ENCODE measurements around the gene CKLF. TPM values are rescaled to one million over a fixed set of nuclear protein-coding genes. Genes with fewer than 3 reads are reported as not detected.

Gene CKLF
- total RNA-seq, 8 experiments from 2014 or later = 33.8 to 69.7 (median 54.0) TPM

DNA sequence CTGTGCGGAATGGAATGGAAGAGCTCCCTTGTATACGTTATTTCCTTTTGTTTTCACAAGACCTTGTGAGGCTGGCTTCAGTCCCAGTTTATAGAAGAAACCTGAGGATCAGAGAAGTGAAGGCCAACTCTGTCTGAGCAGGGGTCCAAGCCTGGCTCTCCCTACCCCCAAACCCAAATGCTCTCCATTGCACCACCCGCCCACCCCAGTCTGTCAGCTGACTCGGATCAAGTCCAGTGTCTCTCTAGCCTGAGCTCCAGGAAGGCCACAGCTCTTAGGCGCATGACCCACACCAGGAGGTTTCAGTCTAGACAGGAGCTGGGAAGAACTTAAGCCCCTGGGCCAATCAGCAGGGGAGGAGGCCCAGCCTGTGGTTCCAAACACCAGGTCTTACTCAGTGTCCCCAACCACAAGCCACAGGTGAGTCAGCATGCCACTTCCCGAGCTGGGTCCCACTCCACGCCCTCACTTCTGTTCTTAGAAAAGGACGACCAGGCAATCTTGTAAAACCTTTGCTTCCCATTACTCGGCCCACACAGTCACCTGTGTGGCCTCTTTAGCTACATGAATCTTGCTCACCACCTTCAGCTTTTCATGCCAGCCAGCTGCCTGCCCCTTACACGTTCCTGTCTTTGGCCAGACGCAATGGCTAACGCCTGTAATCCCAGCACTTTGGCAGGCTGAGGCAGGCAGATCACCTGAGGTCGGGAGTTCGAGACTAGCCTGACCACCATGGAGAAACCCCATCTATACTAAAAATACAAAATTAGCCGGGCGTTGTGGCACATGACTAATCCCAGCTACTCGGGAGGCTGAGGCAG is 30.2 kb upstream of the CKLF start:
- in situ Hi-C loops (cut with MboI; ENCODE audit: low pct_unique_long_range_greater_than_20kb in 2 of 9, low sequenced_read_pairs in 9 of 9, unreplicated experiment in 9 of 9) = no loop called here

DNA sequence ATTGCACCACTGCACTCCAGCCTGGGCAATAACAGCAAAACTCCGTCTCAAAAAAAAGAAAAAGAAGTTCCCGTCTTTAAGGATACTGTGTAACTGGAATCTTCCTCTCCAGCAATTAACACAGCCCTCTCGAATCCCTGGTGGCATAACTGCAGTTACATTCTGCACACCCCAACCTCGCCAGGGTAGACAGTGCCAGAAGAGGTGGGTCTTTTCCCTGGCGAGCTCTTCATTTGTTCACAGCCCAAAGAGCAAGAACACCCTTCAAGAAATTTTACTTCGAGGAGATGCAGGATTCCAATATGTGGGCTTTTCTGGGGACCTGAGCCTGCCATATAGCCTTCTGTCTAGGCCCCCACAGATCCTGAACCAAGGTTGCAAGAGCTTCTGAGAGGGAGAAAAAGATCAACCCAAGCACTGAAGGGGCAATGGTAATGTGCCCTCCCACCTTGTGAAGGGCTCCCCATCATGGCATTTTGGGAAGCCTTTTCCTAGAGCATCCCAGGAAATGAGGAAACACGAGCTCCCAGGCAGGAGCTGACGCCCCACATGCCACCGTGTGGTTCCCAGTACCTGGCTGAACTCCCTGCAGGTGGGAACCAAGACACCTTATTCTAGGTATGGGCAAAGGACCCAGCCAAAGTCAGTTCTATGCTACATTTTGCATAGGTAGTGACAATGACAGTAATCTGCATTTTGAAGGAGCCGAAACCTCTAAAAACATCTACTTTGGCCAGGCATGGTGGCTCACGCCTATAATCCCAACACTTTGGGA is 29.4 kb upstream of the CKLF start:
- Histone ChIP-seq H3K27ac (no peak overlapping the region), H3K4me3 (no peak overlapping the region), H3K4me1 (replicated peaks in 1 of 2) (no peaks in the 10 kb centered on the region)
- in situ Hi-C loops (cut with MboI; ENCODE audit: low pct_unique_long_range_greater_than_20kb in 2 of 9, low sequenced_read_pairs in 9 of 9, unreplicated experiment in 9 of 9) = no loop called here
- ATAC-seq (replicated peaks in 6 of 8) = no peak
- 67 to 100% (median 95%) methylated on average over 1 to 8 of the region's 11 CpGs; no CpG with 5 or more reads in 2 of the 10 experiments for WGBS, 10 experiments

More for the DNA sequence above, 30.2 kb upstream of the CKLF start:
- whole genome bisulfite sequencing, 10 experiments = 60 to 100% (median 95%) methylated on average over 1 to 8 of the region's 17 CpGs; no CpG with 5 or more reads in 4 of the 10 experiments
- no peak overlapping the region for H3K27ac ChIP-seq
- H3K4me1 ChIP-seq (replicated peaks in 1 of 2) = peaks cover 0 to 2% of the 10 kb centered on the region in 2 donors
- H3K4me3 ChIP-seq = no peak overlapping the region
- ATAC-seq (replicated peaks in 6 of 8) = peak in 1 of 8 experiments; percentile 24

DNA sequence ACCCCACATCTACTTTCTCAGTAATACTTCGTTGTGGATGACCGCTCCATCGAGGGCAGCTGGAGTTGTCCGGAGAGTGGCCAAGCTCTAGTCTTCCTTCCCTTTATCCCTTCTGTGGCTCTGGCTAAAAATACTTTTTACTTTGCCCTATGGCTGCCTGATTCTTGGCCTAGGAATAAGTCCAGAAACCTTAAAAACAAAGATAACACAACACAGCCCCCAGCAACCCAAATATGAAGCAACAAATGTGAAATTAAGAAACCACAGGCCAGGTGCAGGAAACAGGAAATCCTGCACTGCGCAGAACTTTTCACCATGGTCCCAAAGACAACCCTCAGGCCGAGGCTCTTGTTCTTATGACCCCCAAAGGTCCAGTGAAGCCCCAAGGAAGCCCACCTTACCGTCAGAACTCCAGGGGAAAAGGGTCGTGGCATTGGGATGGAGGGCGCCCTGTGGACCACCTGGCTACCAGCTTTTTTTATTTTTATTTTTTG is 28.5 kb upstream of the CKLF start:
- WGBS, 10 experiments = 80 to 100% (median 93%) methylated on average over 1 to 9 of the region's 9 CpGs; no CpG with 5 or more reads in 1 of the 10 experiments
- ATAC-seq (replicated peaks in 6 of 8) = no peak
- H3K27ac ChIP-seq = no peak overlapping the region
- H3K4me3 ChIP-seq = no peak overlapping the region
- in situ Hi-C loops (cut with MboI; ENCODE audit: low pct_unique_long_range_greater_than_20kb in 2 of 9, low sequenced_read_pairs in 9 of 9, unreplicated experiment in 9 of 9) = no loop called here
- H3K4me1 ChIP-seq (replicated peaks in 1 of 2) = no peaks in the 10 kb centered on the region

DNA sequence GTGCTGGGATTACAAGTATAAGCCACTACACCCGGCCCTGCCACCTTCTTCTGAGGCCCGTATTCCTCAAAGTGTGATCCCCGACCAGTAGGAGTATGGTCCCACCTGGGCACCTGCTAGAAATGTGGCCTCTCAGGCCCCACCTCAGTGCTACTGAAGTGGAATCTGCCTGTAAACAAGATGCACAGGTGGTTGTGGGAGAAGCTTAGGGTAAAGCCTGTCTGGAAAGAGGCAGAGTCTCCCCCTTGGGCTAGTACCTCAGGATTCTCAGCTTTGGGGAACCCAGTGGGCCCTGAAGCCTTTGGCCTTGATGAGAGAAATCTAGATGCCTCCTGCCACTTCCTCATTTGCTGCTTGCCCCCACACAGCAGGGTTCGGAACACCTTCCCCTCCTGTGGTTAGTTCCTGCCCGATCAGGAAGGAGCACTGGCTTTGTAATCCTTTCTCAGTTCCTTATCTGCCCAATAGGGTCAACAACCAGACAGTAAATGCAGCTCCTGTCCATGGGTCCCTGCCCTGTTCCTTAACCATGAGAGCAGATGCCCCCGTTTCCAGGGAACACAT is 27.7 kb upstream of the CKLF start:
- Histone ChIP-seq H3K4me1 (replicated peaks in 1 of 2) (no peaks in the 10 kb centered on the region), H3K27ac (no peak overlapping the region), H3K4me3 (no peak overlapping the region)
- WGBS, 10 experiments = 57 to 84% (median 77%) methylated on average over 1 to 4 of the region's 6 CpGs; no CpG with 5 or more reads in 5 of the 10 experiments
- in situ Hi-C loops (cut with MboI; ENCODE audit: low pct_unique_long_range_greater_than_20kb in 2 of 9, low sequenced_read_pairs in 9 of 9, unreplicated experiment in 9 of 9) = no loop called here
- no peak for ATAC-seq (replicated peaks in 6 of 8)

DNA sequence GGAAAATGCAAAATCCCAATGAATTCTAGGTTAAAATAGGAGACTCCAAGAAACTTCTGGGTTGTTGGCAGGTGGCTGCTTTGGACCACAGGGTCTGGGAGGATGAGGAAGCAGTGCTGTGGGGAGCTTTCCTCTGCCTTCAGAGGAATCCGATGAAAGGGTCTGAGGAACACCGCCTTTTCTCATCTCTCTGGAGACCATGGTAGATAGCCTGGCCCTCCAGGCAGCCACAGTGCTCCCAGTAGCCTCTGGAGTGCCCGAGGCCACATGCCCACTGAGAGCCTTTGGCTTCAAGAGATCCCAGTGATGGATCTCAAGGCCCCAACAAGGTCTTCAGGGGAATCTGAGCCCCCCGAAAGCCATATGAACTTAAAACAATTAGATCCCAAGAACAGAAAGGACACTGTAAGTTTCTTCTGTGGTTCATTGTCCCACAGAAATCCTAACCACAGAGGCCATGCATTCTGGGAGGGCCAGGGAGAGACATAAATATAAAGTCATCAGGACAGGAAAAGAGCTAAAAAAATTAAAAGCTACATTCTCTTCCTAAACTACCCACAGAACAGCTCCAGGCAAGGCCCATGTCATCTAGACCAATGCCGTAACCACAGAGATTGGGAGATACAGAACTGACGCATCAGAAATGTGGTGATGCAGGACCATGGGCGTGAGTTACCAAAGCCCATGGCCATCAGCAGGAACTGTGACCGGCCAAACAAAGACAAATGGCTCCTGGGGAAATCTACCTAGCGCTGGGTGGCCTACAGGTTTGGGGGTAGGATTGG is 26.8 kb upstream of the CKLF start:
- WGBS, 10 experiments = 72 to 100% (median 94%) methylated on average over 1 to 9 of the region's 9 CpGs; no CpG with 5 or more reads in 1 of the 10 experiments
- in situ Hi-C loops (cut with MboI; ENCODE audit: low pct_unique_long_range_greater_than_20kb in 2 of 9, low sequenced_read_pairs in 9 of 9, unreplicated experiment in 9 of 9) = no loop called here
- Histone ChIP-seq H3K27ac (no peak overlapping the region), H3K4me1 (replicated peaks in 1 of 2) (no peaks in the 10 kb centered on the region), H3K4me3 (no peak overlapping the region)
- no peak for ATAC-seq (replicated peaks in 6 of 8)

DNA sequence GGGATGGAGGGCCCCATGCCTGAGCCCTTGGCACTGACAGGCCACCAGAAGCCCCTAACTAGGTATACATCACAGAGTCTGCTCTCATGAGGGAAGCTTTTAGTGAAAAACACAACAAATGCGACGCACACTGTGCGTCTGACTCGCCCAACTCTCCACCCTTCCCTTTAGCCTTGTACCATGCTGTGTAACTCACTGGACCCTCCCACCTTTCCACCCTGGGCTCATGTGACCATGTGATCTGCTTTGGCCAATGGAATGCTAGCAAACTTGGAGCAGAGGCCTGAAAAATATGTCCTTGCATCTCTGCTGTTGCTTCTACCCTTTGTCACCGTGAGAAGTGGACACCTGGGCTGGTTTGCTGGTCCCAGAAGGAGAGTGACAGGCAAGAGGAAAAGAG is 24.1 kb upstream of the CKLF start:
- no peak overlapping the region for H3K4me3 ChIP-seq
- WGBS, 10 experiments = 93 to 100% methylated on average over 3 to 5 of the region's 5 CpGs; no CpG with 5 or more reads in 8 of the 10 experiments
- in situ Hi-C loops (cut with MboI; ENCODE audit: low pct_unique_long_range_greater_than_20kb in 2 of 9, low sequenced_read_pairs in 9 of 9, unreplicated experiment in 9 of 9) = no loop called here
- H3K27ac ChIP-seq = no peak overlapping the region
- H3K4me1 ChIP-seq (replicated peaks in 1 of 2) = no peaks in the 10 kb centered on the region
- ATAC-seq (replicated peaks in 6 of 8) = peak in 1 of 8 experiments; percentile 54

DNA sequence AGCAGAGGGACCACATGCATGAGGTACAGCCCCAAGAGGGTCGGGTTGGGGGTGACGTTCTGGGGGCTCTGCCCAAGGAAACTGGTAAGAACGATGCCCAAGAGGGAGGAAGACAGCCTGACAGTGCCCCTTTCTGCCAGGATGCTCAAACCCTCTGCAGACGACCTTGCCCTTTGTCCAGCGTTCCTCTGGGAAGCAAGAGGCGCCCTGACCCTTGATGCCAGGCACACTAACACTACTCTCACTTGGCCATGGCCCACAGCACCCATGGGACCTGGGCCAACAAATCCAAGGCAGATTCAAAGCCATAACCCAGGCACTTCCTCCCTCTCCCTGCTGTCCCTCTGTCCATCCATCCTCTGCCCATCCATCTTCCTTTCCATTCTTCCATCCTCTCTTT is 22.9 kb upstream of the CKLF start:
- WGBS, 10 experiments = 40 to 72% methylated on average over 1 to 4 of the region's 6 CpGs; no CpG with 5 or more reads in 8 of the 10 experiments
- no peaks in the 10 kb centered on the region for H3K4me1 ChIP-seq (replicated peaks in 1 of 2)
- H3K4me3 ChIP-seq = no peak overlapping the region
- ATAC-seq (replicated peaks in 6 of 8) = no peak
- no peak overlapping the region for H3K27ac ChIP-seq
- in situ Hi-C loops (cut with MboI; ENCODE audit: low pct_unique_long_range_greater_than_20kb in 2 of 9, low sequenced_read_pairs in 9 of 9, unreplicated experiment in 9 of 9) = no loop called here

DNA sequence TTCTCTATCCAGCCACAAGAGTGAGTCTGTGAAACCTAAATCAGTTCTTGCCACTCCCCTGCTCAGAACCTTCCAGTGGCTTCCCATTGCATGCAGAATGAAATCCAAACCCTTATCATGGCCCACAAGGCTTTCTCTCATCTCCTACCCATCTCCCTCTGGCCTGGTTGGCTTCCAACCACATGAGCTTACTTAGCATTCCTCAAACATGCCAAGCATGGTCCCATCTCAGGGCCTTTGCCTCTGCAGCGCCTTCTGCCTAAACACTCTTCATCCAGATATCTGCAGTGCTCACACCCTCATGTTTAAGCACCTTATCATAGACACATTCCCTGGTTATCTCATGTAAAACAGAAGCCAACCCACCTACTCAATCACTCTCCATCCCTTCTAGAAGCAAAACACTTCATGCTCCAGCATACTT is 18.0 kb upstream of the CKLF start:
- WGBS, 10 experiments = 60 to 100% (median 100%) methylated on average over 1 of the region's 1 CpG; no CpG with 5 or more reads in 3 of the 10 experiments
- in situ Hi-C loops (cut with MboI; ENCODE audit: low pct_unique_long_range_greater_than_20kb in 2 of 9, low sequenced_read_pairs in 9 of 9, unreplicated experiment in 9 of 9) = no loop called here
- ATAC-seq (replicated peaks in 6 of 8) = no peak
- Histone ChIP-seq H3K4me1 (replicated peaks in 1 of 2) (no peaks in the 10 kb centered on the region), H3K4me3 (no peak overlapping the region), H3K27ac (no peak overlapping the region)

DNA sequence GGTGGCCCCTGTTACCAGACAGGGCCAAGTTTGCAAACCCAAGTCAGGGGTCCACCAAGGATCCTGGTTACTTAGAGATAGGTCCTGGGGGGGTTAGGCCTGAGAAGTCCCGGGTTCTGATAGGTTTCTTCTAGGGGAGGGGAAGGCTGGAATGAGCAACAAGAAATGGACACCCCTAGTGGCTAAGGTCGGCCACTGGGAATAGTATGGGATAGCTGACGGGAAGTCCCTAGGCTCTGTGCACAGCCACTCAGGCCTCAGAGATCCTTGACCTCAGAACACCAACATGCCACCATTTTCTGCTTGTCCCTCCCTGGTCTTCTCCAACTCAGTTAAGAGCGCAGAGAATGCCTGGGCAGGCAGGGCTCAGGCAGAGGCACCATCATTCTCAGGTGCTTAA is 15.9 kb upstream of the CKLF start:
- 69 to 100% (median 83%) methylated on average over 1 to 4 of the region's 4 CpGs; no CpG with 5 or more reads in 5 of the 10 experiments for WGBS, 10 experiments
- Histone ChIP-seq H3K4me1 (replicated peaks in 1 of 2) (no peaks in the 10 kb centered on the region), H3K4me3 (no peak overlapping the region), H3K27ac (no peak overlapping the region)
- in situ Hi-C loops (cut with MboI; ENCODE audit: low pct_unique_long_range_greater_than_20kb in 2 of 9, low sequenced_read_pairs in 9 of 9, unreplicated experiment in 9 of 9) = no loop called here
- ATAC-seq (replicated peaks in 6 of 8) = no peak

DNA sequence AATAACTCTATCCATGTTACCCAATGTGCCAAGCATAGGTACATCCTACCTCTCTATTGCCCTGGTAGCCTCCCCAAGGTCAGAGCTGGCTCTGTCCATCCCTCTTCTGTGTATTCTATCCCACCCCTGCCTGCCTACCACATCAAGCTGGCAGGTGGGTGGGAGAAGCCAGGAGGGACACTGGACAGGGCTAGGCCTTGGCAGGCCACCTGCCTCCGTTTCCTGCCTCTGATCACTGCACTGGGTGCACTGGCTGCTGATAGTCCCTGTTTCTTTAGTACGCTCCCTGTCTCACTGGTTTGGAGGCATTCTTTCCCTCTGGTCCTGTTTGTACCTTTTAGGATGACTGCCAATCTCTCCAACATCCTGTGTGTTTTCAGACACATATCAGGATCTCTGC is 15.1 kb upstream of the CKLF start:
- ATAC-seq (replicated peaks in 6 of 8) = no peak
- H3K27ac ChIP-seq = no peak overlapping the region
- H3K4me3 ChIP-seq = no peak overlapping the region
- 80 to 100% (median 100%) methylated on average over 1 to 2 of the region's 2 CpGs; no CpG with 5 or more reads in 7 of the 10 experiments for WGBS, 10 experiments
- in situ Hi-C loops (cut with MboI; ENCODE audit: low pct_unique_long_range_greater_than_20kb in 2 of 9, low sequenced_read_pairs in 9 of 9, unreplicated experiment in 9 of 9) = no loop called here
- H3K4me1 ChIP-seq (replicated peaks in 1 of 2) = no peaks in the 10 kb centered on the region

DNA sequence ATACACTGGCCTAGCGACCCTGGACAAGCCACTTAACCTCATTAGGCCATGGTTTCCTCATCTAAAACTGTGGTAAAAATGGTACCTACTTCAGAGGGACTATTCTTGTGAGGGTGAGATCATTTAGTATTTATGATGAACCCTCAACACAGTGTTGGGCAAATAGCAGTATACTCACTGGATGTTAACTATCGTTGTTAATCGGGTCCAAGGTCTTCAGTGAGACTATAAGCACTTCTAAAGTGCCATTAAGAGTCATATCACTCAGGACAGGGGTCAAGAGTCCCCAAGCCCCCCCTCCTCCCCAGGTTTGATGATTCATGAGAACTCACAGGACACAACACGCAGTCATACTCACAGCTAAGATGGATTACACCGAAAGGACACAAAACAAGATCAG is 13.5 kb upstream of the CKLF start:
- ATAC-seq (replicated peaks in 6 of 8) = no peak
- H3K4me1 ChIP-seq (replicated peaks in 1 of 2) = no peaks in the 10 kb centered on the region
- 79 to 95% (median 88%) methylated on average over 1 to 4 of the region's 5 CpGs; no CpG with 5 or more reads in 4 of the 10 experiments for WGBS, 10 experiments
- H3K4me3 ChIP-seq = no peak overlapping the region
- in situ Hi-C loops (cut with MboI; ENCODE audit: low pct_unique_long_range_greater_than_20kb in 2 of 9, low sequenced_read_pairs in 9 of 9, unreplicated experiment in 9 of 9) = no loop called here
- no peak overlapping the region for H3K27ac ChIP-seq

DNA sequence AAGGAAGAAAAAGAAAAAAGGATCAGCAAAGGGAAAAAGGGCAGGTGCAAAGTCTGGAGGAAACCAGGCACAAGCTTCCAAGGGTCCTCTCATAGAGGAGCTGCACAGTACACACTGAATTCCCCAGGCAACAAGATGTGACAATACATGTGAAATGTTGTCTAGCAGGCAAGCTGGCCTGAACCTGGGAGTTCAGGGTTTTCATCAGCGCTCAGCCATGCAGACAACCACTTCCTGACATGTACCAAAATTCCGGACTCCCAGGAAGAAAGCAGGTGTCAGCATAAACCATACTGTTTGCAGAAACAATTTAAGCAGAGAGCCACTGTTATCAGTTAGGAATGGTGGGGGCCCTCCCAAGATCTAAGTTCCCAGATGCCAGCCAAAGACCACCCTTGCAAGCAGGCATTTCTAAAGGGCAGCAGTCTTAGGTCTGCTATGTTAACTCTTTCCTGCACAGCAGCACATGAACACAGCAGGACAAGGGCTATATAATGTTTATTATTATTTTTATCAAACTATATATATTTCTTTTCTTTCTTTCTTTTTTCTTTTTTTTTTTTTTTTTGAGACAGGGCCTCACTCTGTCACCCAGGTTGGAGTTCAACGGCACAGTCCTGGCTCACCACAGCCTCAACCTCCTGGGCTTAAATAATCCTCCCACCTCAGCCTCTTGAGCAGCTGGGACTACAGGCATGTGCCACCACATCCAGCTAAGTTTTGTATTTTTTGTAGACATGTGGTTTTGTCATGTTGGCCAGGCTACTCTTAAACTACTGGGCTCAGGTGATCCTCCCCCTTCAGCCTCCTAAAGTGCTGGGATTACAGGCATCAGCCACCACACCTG is 12.5 kb upstream of the CKLF start:
- peak in 1 of 8 experiments; percentile 77 for ATAC-seq (replicated peaks in 6 of 8)
- no peak overlapping the region for H3K4me3 ChIP-seq
- no peak overlapping the region for H3K27ac ChIP-seq
- 60 to 100% (median 94%) methylated on average over 1 to 3 of the region's 3 CpGs; no CpG with 5 or more reads in 1 of the 10 experiments for WGBS, 10 experiments
- in situ Hi-C loops (cut with MboI; ENCODE audit: low pct_unique_long_range_greater_than_20kb in 2 of 9, low sequenced_read_pairs in 9 of 9, unreplicated experiment in 9 of 9) = no loop called here
- no peaks in the 10 kb centered on the region for H3K4me1 ChIP-seq (replicated peaks in 1 of 2)

Data from motor neuron (in vitro differentiated cells).